Thymus (tissue), 11 donors: Measurements from ENCODE around the gene KLHL40. TPM values are rescaled to one million over a fixed set of nuclear protein-coding genes. Genes with fewer than 3 reads are reported as not detected.

Source experiments
- DNase-seq, 9 donors: peaks; one replicate each; pipeline ENCODE4 v3.0.0-alpha.2; 2013; ENCODE audit warnings: low spot score in 9 of 9, low read depth in 6 of 9, missing footprints in 1 of 9
- H3K27ac ChIP-seq, 2 donors: one replicate each; pipeline ENCODE4 v1.5.1; 2013; ENCODE audit warnings: control low read depth in 1 of 2, low read depth in 1 of 2, low read length in 1 of 2, mild to moderate bottlenecking in 1 of 2, moderate library complexity in 1 of 2
- H3K27me3 ChIP-seq, 2 donors: one replicate each; pipeline ENCODE4 v1.5.1; 2013; ENCODE audit warnings: low read length in 1 of 2; ENCODE audit not compliant: control insufficient read depth in 2 of 2, insufficient read depth in 1 of 2
- H3K36me3 ChIP-seq, 2 donors: one replicate each; pipeline ENCODE4 v1.5.1; 2013; ENCODE audit warnings: low read length in 1 of 2, mild to moderate bottlenecking in 1 of 2, moderate library complexity in 1 of 2; ENCODE audit not compliant: control insufficient read depth in 2 of 2, insufficient read depth in 2 of 2
- H3K4me1 ChIP-seq, 2 donors: one replicate each; pipeline ENCODE4 v1.5.1; 2013; ENCODE audit warnings: low read length in 2 of 2; ENCODE audit not compliant: control insufficient read depth in 2 of 2, insufficient read depth in 2 of 2
- H3K4me3 ChIP-seq, 2 donors: one replicate each; pipeline ENCODE4 v1.5.1; 2013; ENCODE audit warnings: low read length in 2 of 2, control low read depth in 1 of 2, mild to moderate bottlenecking in 1 of 2
- H3K9me3 ChIP-seq, 2 donors: one replicate each; pipeline ENCODE4 v1.5.1; 2013; ENCODE audit warnings: low read length in 1 of 2, mild to moderate bottlenecking in 1 of 2; ENCODE audit not compliant: control insufficient read depth in 2 of 2, insufficient read depth in 1 of 2
- WGBS: extraction: QIAGEN DNeasy Blood & Tissue Kit; methylation state at CpG from one replicate; pipeline ENCODE4 v1.1.7; 2013; 5-methylcytosine and 5-hydroxymethylcytosine counted together
- polyA plus RNA-seq: library from polyadenylated mRNA; stranded (reverse); fragments of 200-250 nt; gene quantifications from one replicate; pipeline ENCODE4 v1.2.3, GENCODE V29; 2013
- total RNA-seq: library from RNA; stranded (reverse); fragments of 120-200 nt; gene quantifications from one replicate; pipeline ENCODE4 v1.2.4, GENCODE V29; 2013
- donor health status: healthy.

Gene KLHL40
- total and polyA plus RNA-seq, 2 donors: 0.14 to 0.16 TPM

- WGBS: 79% methylated on average over 4 of the region's 4 CpGs
- DNase-seq: no peak
- H3K4me3 ChIP-seq: no peak overlapping the region
Observed at GRCh38 chr3:42732196-42732828, 47.0 kb downstream of the KLHL40 start.

DNA sequence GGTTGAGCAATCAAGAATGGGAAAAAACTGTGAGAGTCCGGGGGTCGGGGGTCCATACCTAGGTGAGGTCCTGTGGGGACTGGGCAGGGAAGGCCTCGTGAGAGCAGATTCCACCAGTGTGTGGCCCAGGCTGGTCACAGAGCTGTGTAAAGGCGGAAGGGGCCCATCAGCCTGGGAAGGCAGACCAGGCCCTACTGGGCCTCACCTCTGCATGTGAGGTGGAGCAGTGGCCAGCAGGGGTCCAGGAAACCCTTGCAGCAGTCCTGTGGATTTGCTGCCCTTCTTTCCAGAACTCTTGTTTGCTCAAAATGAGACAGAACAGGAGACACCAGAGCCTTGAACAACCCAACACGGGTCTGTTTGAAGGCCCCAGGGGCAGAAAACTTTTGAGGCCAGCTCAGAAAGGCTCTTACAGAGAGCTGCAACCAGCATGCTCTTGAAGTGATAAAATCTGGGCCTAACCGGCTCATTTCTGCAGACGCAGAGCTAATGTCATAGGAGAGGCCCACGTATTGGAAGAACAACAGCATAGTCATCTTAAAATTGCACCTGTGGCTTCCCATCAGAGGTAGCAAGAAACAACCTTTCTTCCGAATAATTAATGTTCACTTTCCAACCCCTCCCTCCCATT, 47.6 kb downstream of the KLHL40 start:
- H3K9me3 ChIP-seq: no peaks in the 10 kb centered on the region
- WGBS: 88% methylated on average over 9 of the region's 9 CpGs
- no peaks in the 10 kb centered on the region for H3K4me1 ChIP-seq
- H3K36me3 ChIP-seq: no peaks in the 10 kb centered on the region
- peaks cover 0 to 2% of the 10 kb centered on the region in 2 donors for H3K27me3 ChIP-seq
- no peak overlapping the region for H3K27ac ChIP-seq
- no peak overlapping the region for H3K4me3 ChIP-seq
- no peak for DNase-seq

More at GRCh38 chr3:42732196-42732828, 47.0 kb downstream of the KLHL40 start:
- no peak overlapping the region for H3K27ac ChIP-seq
- H3K36me3 ChIP-seq: no peaks in the 10 kb centered on the region
- peaks cover 0 to 2% of the 10 kb centered on the region in 2 donors for H3K27me3 ChIP-seq
- no peaks in the 10 kb centered on the region for H3K9me3 ChIP-seq
- no peaks in the 10 kb centered on the region for H3K4me1 ChIP-seq

DNA sequence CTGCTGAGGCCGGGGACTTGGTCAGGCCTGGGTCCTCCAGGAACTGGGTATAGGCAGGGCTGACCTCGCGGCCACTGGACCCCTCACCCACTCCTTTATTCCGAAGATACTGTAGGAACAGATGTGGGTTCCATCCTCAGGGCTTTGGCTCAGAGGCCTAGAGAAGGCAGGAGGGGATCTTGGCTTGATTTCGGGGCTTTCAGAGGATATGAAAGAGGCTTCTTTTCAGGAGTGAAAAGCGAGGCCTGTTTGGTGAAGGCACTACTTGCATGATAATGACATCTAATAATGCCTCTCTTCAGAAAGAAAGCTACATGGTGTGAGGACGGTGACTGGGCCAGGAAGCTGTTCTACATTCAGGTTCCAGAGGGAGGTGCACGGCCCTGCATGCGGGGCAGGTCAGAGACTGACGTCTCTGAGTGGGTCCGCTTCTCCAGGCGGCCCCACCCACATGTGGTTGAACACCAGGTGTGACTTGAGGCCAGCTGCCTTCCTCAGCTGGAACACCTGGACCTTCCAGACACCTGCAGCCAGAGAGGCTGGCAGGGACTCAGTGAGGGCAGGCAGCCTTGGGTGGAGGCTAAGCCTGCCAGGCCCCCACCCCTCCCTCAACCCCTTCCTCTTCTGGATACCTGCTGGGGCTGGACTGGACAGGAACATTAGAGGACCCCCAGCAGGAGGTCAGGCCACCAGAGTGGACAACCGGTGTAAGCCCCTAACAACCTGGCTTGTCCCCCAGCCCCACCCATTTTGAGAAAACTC, 48.3 kb downstream of the KLHL40 start:
- H3K36me3 ChIP-seq: no peaks in the 10 kb centered on the region
- no peaks in the 10 kb centered on the region for H3K4me1 ChIP-seq
- H3K27ac ChIP-seq: no peak overlapping the region
- no peak for DNase-seq
- no peaks in the 10 kb centered on the region for H3K9me3 ChIP-seq
- H3K4me3 ChIP-seq: no peak overlapping the region
- 91% methylated on average over 13 of the region's 13 CpGs for WGBS
- H3K27me3 ChIP-seq: no peaks in the 10 kb centered on the region

DNA sequence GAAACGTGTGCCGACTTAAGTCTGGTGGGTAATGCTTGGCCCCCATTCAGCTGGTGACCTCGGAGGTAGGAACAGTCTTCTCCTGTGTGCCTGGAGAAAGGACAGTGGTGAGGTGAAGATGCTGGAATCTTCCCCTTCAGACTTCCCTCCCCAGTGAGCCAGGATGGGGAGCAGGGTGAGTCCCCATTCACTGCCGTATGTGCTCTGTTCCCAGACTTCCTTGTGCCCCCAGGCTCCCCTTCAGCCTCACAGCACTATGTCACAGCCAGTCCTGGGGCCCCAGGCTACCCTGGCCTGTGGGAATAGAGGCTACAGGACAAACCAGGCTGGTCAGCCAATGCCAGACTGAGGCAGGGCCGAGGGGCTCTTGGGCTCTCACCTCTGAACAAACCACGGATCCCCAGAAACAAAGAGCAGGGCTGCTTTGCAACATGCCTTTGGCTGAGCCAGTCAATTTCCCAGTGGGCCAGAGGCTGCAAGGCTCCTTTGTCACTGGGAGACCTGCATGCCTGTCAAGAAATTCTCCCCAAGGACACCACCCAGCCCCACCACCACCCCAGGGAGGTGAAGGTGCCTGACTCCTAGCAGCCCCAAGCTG, 49.0 kb downstream of the KLHL40 start:
- no peaks in the 10 kb centered on the region for H3K9me3 ChIP-seq
- no peaks in the 10 kb centered on the region for H3K4me1 ChIP-seq
- H3K4me3 ChIP-seq: no peak overlapping the region
- no peaks in the 10 kb centered on the region for H3K27me3 ChIP-seq
- H3K36me3 ChIP-seq: no peaks in the 10 kb centered on the region
- no peak for DNase-seq
- H3K27ac ChIP-seq: no peak overlapping the region
- WGBS: 95% methylated on average over 6 of the region's 6 CpGs

- 89% methylated on average over 8 of the region's 8 CpGs for WGBS
Observed at GRCh38 chr3:42735019-42735418, 49.7 kb downstream of the KLHL40 start.

GRCh38 chr3:42735615-42736014, 50.3 kb downstream of the KLHL40 start:
- no peaks in the 10 kb centered on the region for H3K27me3 ChIP-seq
- no peak for DNase-seq
- H3K36me3 ChIP-seq: no peaks in the 10 kb centered on the region
- no peak overlapping the region for H3K27ac ChIP-seq
- WGBS: 97% methylated on average over 12 of the region's 12 CpGs
- no peaks in the 10 kb centered on the region for H3K9me3 ChIP-seq
- no peaks in the 10 kb centered on the region for H3K4me1 ChIP-seq
- H3K4me3 ChIP-seq: no peak overlapping the region

More at GRCh38 chr3:42735019-42735418, 49.7 kb downstream of the KLHL40 start:
- Histone ChIP-seq H3K4me1 (no peaks in the 10 kb centered on the region), H3K27ac (no peak overlapping the region), H3K36me3 (no peaks in the 10 kb centered on the region), H3K9me3 (no peaks in the 10 kb centered on the region), H3K4me3 (no peak overlapping the region), H3K27me3 (no peaks in the 10 kb centered on the region)
- no peak for DNase-seq

DNA sequence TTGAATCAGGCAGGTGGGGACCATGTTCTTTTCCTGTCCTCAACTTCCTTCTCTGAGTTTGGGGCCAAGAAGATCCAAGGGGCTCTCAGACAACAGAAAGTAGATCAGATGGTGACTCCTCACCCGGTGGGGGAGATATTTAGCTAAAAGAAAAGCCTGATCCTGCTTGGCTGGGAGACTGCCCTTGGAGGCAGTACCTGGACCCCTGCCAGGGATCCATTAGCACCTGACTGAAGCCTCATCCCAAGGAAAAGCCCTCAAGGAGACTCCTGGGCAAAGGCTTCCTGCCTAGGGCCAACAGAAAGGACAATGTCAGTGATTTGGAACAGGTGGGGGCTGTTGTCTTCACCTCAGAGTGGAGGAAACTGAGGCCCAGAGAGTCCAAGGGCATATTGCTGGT, 50.7 kb downstream of the KLHL40 start:
- H3K9me3 ChIP-seq: no peaks in the 10 kb centered on the region
- no peaks in the 10 kb centered on the region for H3K27me3 ChIP-seq
- H3K36me3 ChIP-seq: no peaks in the 10 kb centered on the region
- no peak for DNase-seq
- no peaks in the 10 kb centered on the region for H3K4me1 ChIP-seq
- no peak overlapping the region for H3K27ac ChIP-seq
- H3K4me3 ChIP-seq: no peak overlapping the region
- WGBS: 77% methylated on average over 1 of the region's 1 CpG

- Histone ChIP-seq H3K4me1 (no peaks in the 10 kb centered on the region), H3K36me3 (no peaks in the 10 kb centered on the region), H3K4me3 (no peak overlapping the region), H3K9me3 (no peaks in the 10 kb centered on the region), H3K27ac (no peak overlapping the region), H3K27me3 (no peaks in the 10 kb centered on the region)
- DNase-seq: no peak
- WGBS: 96% methylated on average over 6 of the region's 6 CpGs
Observed at GRCh38 chr3:42736531-42736930, 51.2 kb downstream of the KLHL40 start.
